Fibroblast of lung (primary cell): ENCODE results near the gene FAM53B.

ENCODE experiments used
- EZH2 ChIP-seq: IDR thresholded peaks from 2 replicates; pipeline ENCODE4 v1.5.1; 2012; ENCODE audit warnings: low read length, control low read depth, mild to moderate bottlenecking; ENCODE audit errors: missing control alignments
- TF ChIP-seq, protein P1 (sequence below), 2 donors: IDR thresholded peaks in 1 of 2; conservative IDR thresholded peaks in 1 of 2; 1 replicate in 1 of 2; 2 replicates in 1 of 2; pipeline ENCODE4 v1.5.1; 2011 to 2012; ENCODE audit warnings: low read length in 2 of 2, control low read depth in 1 of 2, inconsistent platforms in 1 of 2, low read depth in 1 of 2, mild to moderate bottlenecking in 1 of 2

DNA sequence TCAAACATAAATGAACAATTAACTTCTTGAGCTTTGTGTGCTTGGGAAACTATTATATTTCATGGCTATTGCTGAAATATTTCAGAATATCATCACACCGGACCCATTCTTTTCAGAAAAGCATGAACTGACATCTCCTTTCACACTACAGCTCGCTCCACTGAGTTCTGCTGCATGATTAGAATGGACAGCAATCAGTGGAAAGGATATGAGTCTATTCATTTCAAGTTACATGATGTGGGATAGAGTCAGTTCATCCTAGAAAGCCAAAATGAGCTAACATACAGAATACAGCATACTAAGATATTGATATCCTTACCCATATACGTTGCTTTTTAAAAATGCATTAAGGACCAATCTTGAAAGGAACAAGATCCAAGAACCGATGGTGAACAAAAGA, 1.1 kb upstream of the FAM53B start:
- TF ChIP-seq, protein P1, sequence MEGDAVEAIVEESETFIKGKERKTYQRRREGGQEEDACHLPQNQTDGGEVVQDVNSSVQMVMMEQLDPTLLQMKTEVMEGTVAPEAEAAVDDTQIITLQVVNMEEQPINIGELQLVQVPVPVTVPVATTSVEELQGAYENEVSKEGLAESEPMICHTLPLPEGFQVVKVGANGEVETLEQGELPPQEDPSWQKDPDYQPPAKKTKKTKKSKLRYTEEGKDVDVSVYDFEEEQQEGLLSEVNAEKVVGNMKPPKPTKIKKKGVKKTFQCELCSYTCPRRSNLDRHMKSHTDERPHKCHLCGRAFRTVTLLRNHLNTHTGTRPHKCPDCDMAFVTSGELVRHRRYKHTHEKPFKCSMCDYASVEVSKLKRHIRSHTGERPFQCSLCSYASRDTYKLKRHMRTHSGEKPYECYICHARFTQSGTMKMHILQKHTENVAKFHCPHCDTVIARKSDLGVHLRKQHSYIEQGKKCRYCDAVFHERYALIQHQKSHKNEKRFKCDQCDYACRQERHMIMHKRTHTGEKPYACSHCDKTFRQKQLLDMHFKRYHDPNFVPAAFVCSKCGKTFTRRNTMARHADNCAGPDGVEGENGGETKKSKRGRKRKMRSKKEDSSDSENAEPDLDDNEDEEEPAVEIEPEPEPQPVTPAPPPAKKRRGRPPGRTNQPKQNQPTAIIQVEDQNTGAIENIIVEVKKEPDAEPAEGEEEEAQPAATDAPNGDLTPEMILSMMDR (conservative IDR thresholded peaks at IDR 0.05 in 1 of 2, IDR thresholded peaks at IDR 0.05 in 1 of 2; ENCODE audit: low read depth in 1 of 2, low read length in 2 of 2): no peak
- no peak for TF ChIP-seq EZH2
